GM23338 (cell line): ENCODE data around the gene CASKIN2. TPM values are rescaled to one million over a fixed set of nuclear protein-coding genes. Genes with fewer than 3 reads are reported as not detected.

Experiments
- ATAC-seq: fragments of 200-7000 bp; cut with Tn5 transposase; 3 replicates; pipeline ENCODE4 v1.9.1; 2020
- DNase-seq: peaks from one replicate; pipeline ENCODE4 v3.0.0-alpha.2; 2015; ENCODE audit warnings: low spot score
- H2AFZ ChIP-seq: fragments of 200-600 bp; sonication (generic); 2 replicates; pipeline ENCODE4 v1.8.0; 2016; ENCODE audit warnings: antibody characterized with exemption, mild to moderate bottlenecking, moderate library complexity
- H3F3A ChIP-seq: fragments of 200-600 bp; sonication (generic); replicated peaks from 2 replicates; pipeline ENCODE4 v1.8.0; 2017; ENCODE audit warnings: antibody characterized with exemption, mixed run types, low read depth
- H3K27ac ChIP-seq: fragments of 200-600 bp; sonication (generic); 2 replicates; pipeline ENCODE4 v1.6.1; 2016; ENCODE audit warnings: low read depth
- H3K27me3 ChIP-seq: fragments of 200-600 bp; sonication (generic); 2 replicates; pipeline ENCODE4 v1.8.0; 2016; ENCODE audit warnings: mild to moderate bottlenecking, mixed run types, moderate library complexity; ENCODE audit not compliant: insufficient read depth
- H3K36me3 ChIP-seq: fragments of 200-600 bp; sonication (generic); 2 replicates; pipeline ENCODE4 v1.8.0; 2016; ENCODE audit warnings: mild to moderate bottlenecking; ENCODE audit not compliant: insufficient read depth
- H3K4me1 ChIP-seq: fragments of 200-600 bp; sonication (generic); 2 replicates; pipeline ENCODE4 v1.8.0; 2016; ENCODE audit warnings: mild to moderate bottlenecking, moderate library complexity; ENCODE audit not compliant: insufficient read depth
- H3K4me2 ChIP-seq: fragments of 200-600 bp; sonication (generic); 2 replicates; pipeline ENCODE4 v1.7.1; 2017; ENCODE audit warnings: mixed run types
- H3K4me3 ChIP-seq: fragments of 200-600 bp; sonication (generic); 2 replicates; pipeline ENCODE4 v1.6.1; 2016; ENCODE audit warnings: mixed run types
- H3K79me2 ChIP-seq: fragments of 200-600 bp; sonication (generic); replicated peaks from 2 replicates; pipeline ENCODE4 v1.8.0; 2017; ENCODE audit warnings: mild to moderate bottlenecking; ENCODE audit not compliant: insufficient read depth
- H3K9me2 ChIP-seq: fragments of 200-600 bp; sonication (generic); 2 replicates; pipeline ENCODE4 v1.8.0; 2017; ENCODE audit not compliant: insufficient read depth
- H4K20me1 ChIP-seq: fragments of 200-600 bp; sonication (generic); replicated peaks from 2 replicates; pipeline ENCODE4 v1.8.0; 2017; ENCODE audit warnings: mild to moderate bottlenecking; ENCODE audit not compliant: insufficient read depth
- H3K27ac Mint-ChIP-seq: 2 replicates; pipeline ENCODE4 v1.8.0; 2020; ENCODE audit warnings: inconsistent platforms, mild to moderate bottlenecking, moderate library complexity, mixed read lengths
- H3K27me3 Mint-ChIP-seq: 3 replicates; pipeline ENCODE4 v1.8.0; 2022; ENCODE audit warnings: low read depth, mild to moderate bottlenecking, moderate library complexity, mixed read lengths, inconsistent platforms; ENCODE audit not compliant: insufficient read depth, poor library complexity
- H3K36me3 Mint-ChIP-seq: 3 replicates; pipeline ENCODE4 v1.8.0; 2021; ENCODE audit warnings: low read depth, mild to moderate bottlenecking, inconsistent platforms, moderate library complexity, mixed read lengths
- H3K4me1 Mint-ChIP-seq: 3 replicates; pipeline ENCODE4 v1.8.0; 2020; ENCODE audit warnings: mild to moderate bottlenecking, inconsistent platforms, mixed read lengths
- H3K4me3 Mint-ChIP-seq: 3 replicates; pipeline ENCODE4 v1.8.0; 2021; ENCODE audit warnings: moderate library complexity, mild to moderate bottlenecking, inconsistent platforms, mixed read lengths
- H3K9me3 Mint-ChIP-seq: 3 replicates; pipeline ENCODE4 v1.8.0; 2020; ENCODE audit warnings: moderate library complexity, mild to moderate bottlenecking, inconsistent platforms, mixed read lengths
- CTCF ChIP-seq, 2 experiments: fragments of 200-600 bp in 1 of 2; sonication (generic) in 1 of 2; conservative IDR thresholded peaks; 2 replicates each; pipeline versions ENCODE4 v1.5.1 to v1.6.1; 2016 to 2017; ENCODE audit warnings: antibody characterized with exemption in 2 of 2, low read depth in 2 of 2, mild to moderate bottlenecking in 2 of 2, moderate library complexity in 1 of 2
- ETS1 ChIP-seq: IDR thresholded peaks from 2 replicates; pipeline ENCODE4 v1.6.1; 2016; ENCODE audit warnings: antibody characterized with exemption
- JUNB ChIP-seq: IDR thresholded peaks from one replicate; pipeline ENCODE4 v1.6.1; 2016; ENCODE audit warnings: antibody characterized with exemption; ENCODE audit not compliant: unreplicated experiment
- NANOG ChIP-seq: IDR thresholded peaks from 2 replicates; pipeline ENCODE4 v1.6.1; 2016; ENCODE audit warnings: antibody characterized with exemption, borderline replicate concordance
- POLR2AphosphoS5 ChIP-seq: IDR thresholded peaks from 2 replicates; pipeline ENCODE4 v1.6.1; 2016; ENCODE audit warnings: antibody characterized with exemption, low read depth
- STAT1 ChIP-seq: IDR thresholded peaks from one replicate; pipeline ENCODE4 v1.6.1; 2016; ENCODE audit warnings: antibody characterized with exemption; ENCODE audit not compliant: unreplicated experiment
- ZNF462 ChIP-seq: fragments of 250-450 bp; sonication (Bioruptor Pico); IDR thresholded peaks from 2 replicates; pipeline ENCODE4 v1.5.0; 2020; ENCODE audit warnings: mild to moderate bottlenecking, moderate library complexity
- polyA plus RNA-seq: library from polyadenylated mRNA; unstranded; fragments of >200 nt; fragmentation: Nextera tagmentation; extraction: Ambion mirVana; gene quantifications from 2 replicates; pipeline ENCODE4 v1.2.1, GENCODE V29; 2016
- total RNA-seq: library from RNA; depleted of rRNA; stranded (reverse); fragments of >200 nt; shearing (Covaris generic); gene quantifications from 2 replicates; pipeline ENCODE4 v1.2.3, GENCODE V29; 2014

Gene CASKIN2
- total and polyA plus RNA-seq, 2 experiments from 2014 or later, result 4.9 to 21.5 TPM

- Mint-ChIP-seq H3K27me3 (peaks cover 2% of the 10 kb centered on the region), H3K4me3 (no peak overlapping the region)
- peaks cover 20% of the 10 kb centered on the region for H3K79me2 ChIP-seq
Measured at GRCh38 chr17:75465039-75465438, 50.3 kb downstream of the CASKIN2 start.

GRCh38 chr17:75463603-75464002 is 51.7 kb downstream of the CASKIN2 start:
- H4K20me1 ChIP-seq, result peaks cover 5% of the 10 kb centered on the region
- TF ChIP-seq STAT1 (no peak), NANOG (no peak), JUNB (no peak), ZNF462 (CRISPR knock-in tag) (no peak)

More at GRCh38 chr17:75465039-75465438, 50.3 kb downstream of the CASKIN2 start:
- no peaks in the 10 kb centered on the region for H3K4me1 ChIP-seq
- H3K27ac ChIP-seq, result no peak overlapping the region
- ATAC-seq (no peak), DNase-seq (no peak)
- H3K27me3 ChIP-seq, result no peaks in the 10 kb centered on the region
- H3K4me2 ChIP-seq, result no peak overlapping the region
- Mint-ChIP-seq H3K27ac (no peak overlapping the region), H3K4me1 (no peaks in the 10 kb centered on the region; the same call in 2 of the 3 replicates), H3K9me3 (no peaks in the 10 kb centered on the region), H3K36me3 (no peaks in the 10 kb centered on the region)
- TF ChIP-seq POLR2AphosphoS5 (no peak), CTCF (conservative IDR thresholded peaks at IDR 0.05; ENCODE audit: low read depth in 2 of 2) (no peak), STAT1 (no peak), ETS1 (no peak)
- no peak overlapping the region for H2AFZ ChIP-seq
- no peaks in the 10 kb centered on the region for H3F3A ChIP-seq
- H3K9me2 ChIP-seq, result no peaks in the 10 kb centered on the region
- H4K20me1 ChIP-seq, result peaks cover 5% of the 10 kb centered on the region
- no peak overlapping the region for H3K4me3 ChIP-seq
- H3K36me3 ChIP-seq, result no peaks in the 10 kb centered on the region

More at GRCh38 chr17:75463603-75464002, 51.7 kb downstream of the CASKIN2 start:
- Histone ChIP-seq H3K4me3 (no peak overlapping the region), H3K27me3 (no peaks in the 10 kb centered on the region), H3F3A (no peaks in the 10 kb centered on the region), H3K4me1 (no peaks in the 10 kb centered on the region), H3K9me2 (no peaks in the 10 kb centered on the region), H3K36me3 (no peaks in the 10 kb centered on the region), H3K79me2 (peaks cover 24% of the 10 kb centered on the region), H3K4me2 (no peak overlapping the region), H3K27ac (no peak overlapping the region), H2AFZ (no peak overlapping the region)
- Mint-ChIP-seq H3K9me3 (no peaks in the 10 kb centered on the region), H3K27ac (no peak overlapping the region), H3K27me3 (peaks cover 2% of the 10 kb centered on the region), H3K36me3 (no peaks in the 10 kb centered on the region), H3K4me1 (no peaks in the 10 kb centered on the region; the same call in 2 of the 3 replicates), H3K4me3 (no peak overlapping the region)
- DNase-seq (no peak), ATAC-seq (no peak)
